ENCODE results near the gene VAMP2. TPM values are rescaled to one million over a fixed set of nuclear protein-coding genes. Genes with fewer than 3 reads are reported as not detected.
A peak's percentile ranks its signal among the peaks of the same experiment; 100 is the strongest.

VAMP2 gene
- total RNA-seq (2014; rRNA removed) = 3.8 and 4.6 TPM in 2 replicates
- 41.7 TPM for polyA plus RNA-seq (2012)

GRCh38 chr17:8162233-8162996, at the start of gene VAMP2:
TSS of gene VAMP2 (minus strand) at chr17:8162948. CDS start at chr17:8162879, 69 bp downstream.
- peak; percentile 64 for DNase-seq (ENCODE audit: low read depth)

GRCh38 chr17:8210761-8211458, 48.2 kb upstream of the VAMP2 start:
- no peak for DNase-seq (ENCODE audit: low read depth)

- DNase-seq (ENCODE audit: low read depth) = peak; percentile 98
Measured at GRCh38 chr17:8209907-8210760, 47.4 kb upstream of the VAMP2 start, which contains the start of gene AURKB. TSS of gene AURKB (minus strand) at chr17:8210575. CDS start at chr17:8210224, 351 bp downstream.

- no peak for DNase-seq (ENCODE audit: low read depth)
Measured at GRCh38 chr17:8206536-8206935, 43.8 kb upstream of the VAMP2 start.

GRCh38 chr17:8204761-8205555, 42.2 kb upstream of the VAMP2 start:
- DNase-seq (ENCODE audit: low read depth) = no peak

- peak; percentile 78 for DNase-seq (ENCODE audit: low read depth)
Measured at GRCh38 chr17:8192070-8192815, 29.5 kb upstream of the VAMP2 start.

- no peak for DNase-seq (ENCODE audit: low read depth)
Measured at GRCh38 chr17:8190506-8190905, 27.8 kb upstream of the VAMP2 start.

GRCh38 chr17:8189711-8190477, 27.1 kb upstream of the VAMP2 start, which contains the start of gene BORCS6:
TSS of gene BORCS6 (minus strand) at chr17:8190180. CDS start at chr17:8190140, 40 bp downstream.
- peak; percentile 98 for DNase-seq (ENCODE audit: low read depth)

GRCh38 chr17:8189041-8189710, 26.4 kb upstream of the VAMP2 start:
- no peak for DNase-seq (ENCODE audit: low read depth)

- DNase-seq (ENCODE audit: low read depth) = no peak
Measured at GRCh38 chr17:8188263-8188839, 25.6 kb upstream of the VAMP2 start.

GRCh38 chr17:8187517-8188262, 24.9 kb upstream of the VAMP2 start:
- peak; percentile 100 for DNase-seq (ENCODE audit: low read depth)

- DNase-seq (ENCODE audit: low read depth) = peak; percentile 95
Measured at GRCh38 chr17:8186787-8187516, 24.2 kb upstream of the VAMP2 start.

GRCh38 chr17:8186446-8186786, 23.7 kb upstream of the VAMP2 start:
- no peak for DNase-seq (ENCODE audit: low read depth)

- peak; percentile 75 for DNase-seq (ENCODE audit: low read depth)
Measured at GRCh38 chr17:8185582-8186445, 23.1 kb upstream of the VAMP2 start.

GRCh38 chr17:8176998-8177731, 14.4 kb upstream of the VAMP2 start:
- DNase-seq (ENCODE audit: low read depth) = no peak
